HL-60 (cell line): ENCODE measurements around the gene DNM3.

Experiments used
- DNase-seq, 2 experiments: peaks; one replicate each; pipeline ENCODE4 v3.0.0-alpha.2; 2010 to 2020; ENCODE audit warnings: low read depth in 1 of 2, low spot score in 1 of 2
- H3K27ac ChIP-seq: fragments of 250-450 bp; sonication (Bioruptor Pico); replicated peaks from 2 replicates; pipeline ENCODE4 v1.5.1; 2020; ENCODE audit warnings: mild to moderate bottlenecking, moderate library complexity
- H3K27me3 ChIP-seq: fragments of 250-450 bp; sonication (Bioruptor Pico); 2 replicates; pipeline ENCODE4 v1.5.1; 2021; ENCODE audit warnings: mild to moderate bottlenecking, moderate library complexity; ENCODE audit not compliant: insufficient read depth, poor library complexity, severe bottlenecking
- H3K4me3 ChIP-seq: replicated peaks from 2 replicates; pipeline ENCODE4 v1.5.1; 2011; ENCODE audit warnings: mild to moderate bottlenecking, control low read depth, low read length; ENCODE audit not compliant: insufficient read depth
- CTCF ChIP-seq: IDR thresholded peaks from one replicate; pipeline ENCODE4 v1.5.1; 2011; ENCODE audit warnings: low read length, control low read depth, inconsistent platforms; ENCODE audit not compliant: insufficient read depth
- GABPA ChIP-seq: IDR thresholded peaks from 2 replicates; pipeline ENCODE4 v1.6.1; 2012; ENCODE audit warnings: low read depth
- POLR2AphosphoS5 ChIP-seq: IDR thresholded peaks from 2 replicates; pipeline ENCODE4 v1.6.1; 2012; ENCODE audit warnings: low read depth
- REST ChIP-seq: IDR thresholded peaks from 2 replicates; pipeline ENCODE4 v1.6.1; 2012; ENCODE audit warnings: low read depth; ENCODE audit not compliant: insufficient replicate concordance
- SPI1 ChIP-seq: IDR thresholded peaks from 2 replicates; pipeline ENCODE4 v1.6.1; 2012; ENCODE audit warnings: low read depth, mild to moderate bottlenecking, borderline replicate concordance

Gene DNM3

GRCh38 chr1:171811672-171812071 lies 29.6 kb upstream of the DNM3 start:
- DNase-seq, result no peak
- TF ChIP-seq GABPA, result no peak
- Histone ChIP-seq H3K4me3 (no peak overlapping the region), H3K27me3 (no peaks in the 10 kb centered on the region), H3K27ac (no peak overlapping the region)

- H3K27ac ChIP-seq, result no peak overlapping the region
- DNase-seq, result no peak
- TF ChIP-seq SPI1, result no peak
- no peak for TF ChIP-seq GABPA
- no peak for TF ChIP-seq POLR2AphosphoS5
- no peak overlapping the region for H3K4me3 ChIP-seq
- no peaks in the 10 kb centered on the region for H3K27me3 ChIP-seq
These were observed 26.6 kb upstream of the DNM3 start for GRCh38 chr1:171814692-171815091.

- H3K4me3 ChIP-seq, result no peak overlapping the region
- no peak for DNase-seq
- H3K27me3 ChIP-seq, result no peaks in the 10 kb centered on the region
- TF ChIP-seq GABPA, result no peak
- no peak for TF ChIP-seq REST
- no peak for TF ChIP-seq SPI1
- TF ChIP-seq CTCF, result no peak
- no peak for TF ChIP-seq POLR2AphosphoS5
- H3K27ac ChIP-seq, result no peak overlapping the region
These were observed 24.9 kb upstream of the DNM3 start for GRCh38 chr1:171816300-171816901.

- Histone ChIP-seq H3K27me3 (no peaks in the 10 kb centered on the region), H3K4me3 (no peak overlapping the region), H3K27ac (no peak overlapping the region)
- no peak for DNase-seq
- no peak for TF ChIP-seq REST
- TF ChIP-seq POLR2AphosphoS5, result no peak
- TF ChIP-seq CTCF, result no peak
- no peak for TF ChIP-seq SPI1
- TF ChIP-seq GABPA, result no peak
These were observed 23.6 kb upstream of the DNM3 start for GRCh38 chr1:171817511-171818265.
